Subcutaneous abdominal adipose tissue (tissue), 5 donors: ENCODE results near the gene TRIM37.
A peak's percentile ranks its signal among the peaks of the same experiment; 100 is the strongest.

Source experiments
- H3K27ac ChIP-seq: one replicate; pipeline ENCODE4 v1.7.0; 2013; ENCODE audit warnings: low read depth, mild to moderate bottlenecking, inconsistent platforms, low read length, moderate library complexity
- H3K27me3 ChIP-seq, 5 donors: one replicate each; pipeline ENCODE4 v1.7.0; 2013; ENCODE audit warnings: low read length in 5 of 5, inconsistent platforms in 1 of 5; ENCODE audit not compliant: control insufficient read depth in 5 of 5, insufficient read depth in 4 of 5
- H3K36me3 ChIP-seq, 5 donors: one replicate each; pipeline ENCODE4 v1.7.0; 2013; ENCODE audit warnings: low read length in 5 of 5; ENCODE audit not compliant: control insufficient read depth in 5 of 5, insufficient read depth in 5 of 5
- H3K4me1 ChIP-seq, 5 donors: one replicate each; pipeline ENCODE4 v1.7.0; 2013; ENCODE audit warnings: low read length in 5 of 5, mild to moderate bottlenecking in 3 of 5, moderate library complexity in 1 of 5; ENCODE audit not compliant: control insufficient read depth in 5 of 5, insufficient read depth in 5 of 5
- H3K4me3 ChIP-seq, 5 donors: one replicate each; pipeline ENCODE4 v1.7.0; 2013; ENCODE audit warnings: low read length in 5 of 5, low read depth in 1 of 5
- H3K9ac ChIP-seq, 5 donors: one replicate each; pipeline ENCODE4 v1.7.0; 2013; ENCODE audit warnings: low read length in 5 of 5, mild to moderate bottlenecking in 4 of 5, moderate library complexity in 3 of 5
- H3K9me3 ChIP-seq, 5 donors: one replicate each; pipeline ENCODE4 v1.7.0; 2013; ENCODE audit warnings: low read length in 5 of 5; ENCODE audit not compliant: control insufficient read depth in 5 of 5
- donor health status: healthy.
- donor health status: healthy.
- donor health status: healthy.
- donor health status: healthy.
- donor health status: healthy.

TRIM37 gene

GRCh38 chr17:59056857-59057256 is 49.8 kb downstream of the TRIM37 start:
- Histone ChIP-seq H3K36me3 (peaks cover 12 to 39% (median 21%) of the 10 kb centered on the region in 5 donors), H3K27ac (no peak overlapping the region), H3K9me3 (no peaks in the 10 kb centered on the region), H3K4me3 (no peak overlapping the region), H3K4me1 (no peaks in the 10 kb centered on the region), H3K9ac (no peak overlapping the region), H3K27me3 (no peaks in the 10 kb centered on the region)

GRCh38 chr17:59049798-59050197 is 56.9 kb downstream of the TRIM37 start:
- peaks cover 0 to 5% (median 0%) of the 10 kb centered on the region in 5 donors for H3K4me1 ChIP-seq
- no peaks in the 10 kb centered on the region for H3K9me3 ChIP-seq
- H3K27me3 ChIP-seq, result no peaks in the 10 kb centered on the region
- peaks cover 12 to 37% (median 15%) of the 10 kb centered on the region in 5 donors for H3K36me3 ChIP-seq
- H3K4me3 ChIP-seq, result no peak overlapping the region
- H3K9ac ChIP-seq, result no peak overlapping the region
- H3K27ac ChIP-seq, result peak overlapping the region; percentile 16

- Histone ChIP-seq H3K9me3 (no peaks in the 10 kb centered on the region), H3K36me3 (peaks cover 12 to 44% (median 26%) of the 10 kb centered on the region in 5 donors), H3K27ac (no peak overlapping the region), H3K27me3 (no peaks in the 10 kb centered on the region), H3K4me3 (no peak overlapping the region), H3K4me1 (peaks cover 0 to 5% (median 0%) of the 10 kb centered on the region in 5 donors), H3K9ac (no peak overlapping the region)
These were observed 59.1 kb downstream of the TRIM37 start for GRCh38 chr17:59047616-59048015.

DNA sequence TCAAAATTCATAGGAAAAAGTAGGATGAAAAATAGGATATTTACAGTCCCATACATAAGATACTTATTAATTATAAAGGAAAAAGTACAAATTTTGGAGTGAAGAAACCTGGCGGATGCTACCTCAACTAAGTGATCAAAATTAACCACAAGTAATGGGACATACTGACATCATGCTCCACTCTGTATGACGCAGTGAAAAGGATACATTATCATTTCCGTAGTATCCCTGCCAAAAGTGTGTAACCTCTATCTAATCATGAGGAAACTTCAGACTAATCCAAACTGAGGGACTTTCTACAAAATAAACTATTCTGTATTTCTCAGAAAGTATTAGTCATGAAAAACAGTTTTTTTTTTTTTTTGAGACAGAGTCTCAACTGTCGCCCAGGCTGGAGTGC is 60.5 kb downstream of the TRIM37 start:
- Histone ChIP-seq H3K27ac (no peak overlapping the region), H3K4me1 (peaks cover 0 to 5% (median 0%) of the 10 kb centered on the region in 5 donors), H3K9me3 (no peaks in the 10 kb centered on the region), H3K27me3 (no peaks in the 10 kb centered on the region), H3K4me3 (no peak overlapping the region), H3K36me3 (peaks cover 16 to 48% (median 30%) of the 10 kb centered on the region in 5 donors), H3K9ac (no peak overlapping the region)

- no peak overlapping the region for H3K27ac ChIP-seq
- H3K36me3 ChIP-seq, result peaks cover 7 to 42% (median 32%) of the 10 kb centered on the region in 5 donors
- no peak overlapping the region for H3K4me3 ChIP-seq
- H3K9me3 ChIP-seq, result no peaks in the 10 kb centered on the region
- no peaks in the 10 kb centered on the region for H3K4me1 ChIP-seq
- no peaks in the 10 kb centered on the region for H3K27me3 ChIP-seq
- no peak overlapping the region for H3K9ac ChIP-seq
These were observed 67.9 kb downstream of the TRIM37 start for GRCh38 chr17:59038734-59039133.

DNA sequence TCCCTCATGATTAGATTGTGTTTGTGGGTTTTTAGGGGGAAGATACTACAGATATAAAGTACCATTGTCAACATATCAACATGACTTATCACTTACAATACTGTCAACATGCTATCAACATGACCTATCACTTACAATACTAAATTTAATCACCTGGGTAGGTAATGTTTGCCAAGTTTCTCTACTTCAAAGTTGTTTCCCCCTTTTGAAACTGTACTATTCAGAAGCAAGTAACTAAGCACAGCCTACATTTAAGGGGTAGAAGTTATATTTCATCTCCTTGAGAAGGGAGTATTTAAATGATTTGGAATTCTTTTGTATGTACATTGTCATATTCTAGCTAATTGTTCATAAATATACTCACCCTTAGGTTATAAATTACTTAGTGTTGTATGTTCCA is 68.7 kb downstream of the TRIM37 start:
- H3K36me3 ChIP-seq, result peaks cover 7 to 42% (median 27%) of the 10 kb centered on the region in 5 donors
- H3K27me3 ChIP-seq, result no peaks in the 10 kb centered on the region
- no peak overlapping the region for H3K9ac ChIP-seq
- no peak overlapping the region for H3K4me3 ChIP-seq
- H3K9me3 ChIP-seq, result no peaks in the 10 kb centered on the region
- no peaks in the 10 kb centered on the region for H3K4me1 ChIP-seq
- H3K27ac ChIP-seq, result no peak overlapping the region

- no peaks in the 10 kb centered on the region for H3K9me3 ChIP-seq
- no peak overlapping the region for H3K9ac ChIP-seq
- H3K4me1 ChIP-seq, result peaks cover 0 to 24% (median 5%) of the 10 kb centered on the region in 5 donors
- H3K36me3 ChIP-seq, result peaks cover 0 to 12% (median 6%) of the 10 kb centered on the region in 5 donors
- H3K27me3 ChIP-seq, result no peaks in the 10 kb centered on the region
- no peak overlapping the region for H3K27ac ChIP-seq
- no peak overlapping the region for H3K4me3 ChIP-seq
These were observed 75.9 kb downstream of the TRIM37 start for GRCh38 chr17:59030811-59031210.

- peaks cover 0 to 5% (median 4%) of the 10 kb centered on the region in 5 donors for H3K36me3 ChIP-seq
These were observed 78.4 kb downstream of the TRIM37 start for GRCh38 chr17:59028328-59028727.

GRCh38 chr17:59027750-59028149 is 78.9 kb downstream of the TRIM37 start:
- H3K9me3 ChIP-seq, result no peaks in the 10 kb centered on the region
- H3K27me3 ChIP-seq, result no peaks in the 10 kb centered on the region
- no peak overlapping the region for H3K4me3 ChIP-seq
- peaks cover 0 to 25% (median 5%) of the 10 kb centered on the region in 5 donors for H3K4me1 ChIP-seq
- no peak overlapping the region for H3K9ac ChIP-seq
- no peak overlapping the region for H3K27ac ChIP-seq
- peaks cover 0 to 5% (median 3%) of the 10 kb centered on the region in 5 donors for H3K36me3 ChIP-seq

More at GRCh38 chr17:59028328-59028727, 78.4 kb downstream of the TRIM37 start:
- Histone ChIP-seq H3K27me3 (no peaks in the 10 kb centered on the region), H3K4me3 (no peak overlapping the region), H3K9me3 (no peaks in the 10 kb centered on the region), H3K9ac (no peak overlapping the region), H3K27ac (no peak overlapping the region), H3K4me1 (peaks cover 0 to 25% (median 5%) of the 10 kb centered on the region in 5 donors)

DNA sequence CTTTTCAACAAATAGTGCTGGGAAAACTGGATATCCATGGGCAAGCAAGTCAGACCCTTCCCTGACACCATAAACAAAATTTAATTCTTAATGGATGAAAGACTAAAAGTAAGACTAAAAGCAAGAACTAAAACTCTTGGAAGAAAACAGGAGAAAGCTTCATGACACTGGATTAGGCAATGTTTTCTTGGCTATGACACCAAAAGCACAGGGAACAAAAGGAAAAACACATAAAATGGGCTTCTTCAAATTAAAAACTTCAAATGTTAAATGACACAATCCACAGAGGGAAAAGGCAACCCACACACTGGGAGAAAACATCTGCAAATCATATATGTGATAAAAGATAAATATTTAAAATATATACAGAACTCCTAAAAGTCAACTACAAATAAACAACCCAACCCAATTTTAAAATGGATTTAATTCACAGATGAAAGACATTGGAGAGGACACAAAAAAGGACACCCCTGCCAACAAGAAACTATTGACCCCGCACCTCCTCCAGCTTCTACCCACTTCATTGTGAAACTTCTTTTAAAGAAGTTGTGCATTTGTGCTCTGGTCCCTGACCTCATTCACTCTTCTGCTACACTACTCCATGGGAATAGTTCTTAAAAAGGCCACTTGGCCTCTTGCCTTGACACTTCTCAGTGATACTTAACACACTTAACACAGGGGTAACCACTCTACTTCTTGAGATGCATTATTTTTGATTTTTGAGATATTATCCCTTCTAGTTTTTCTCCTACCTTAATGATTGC is 80.3 kb downstream of the TRIM37 start:
- Histone ChIP-seq H3K4me1 (peaks cover 0 to 25% (median 5%) of the 10 kb centered on the region in 5 donors), H3K4me3 (no peak overlapping the region), H3K9ac (no peak overlapping the region), H3K27ac (peak overlapping the region; percentile 11), H3K36me3 (peaks cover 0 to 3% (median 0%) of the 10 kb centered on the region in 5 donors), H3K27me3 (no peaks in the 10 kb centered on the region), H3K9me3 (no peaks in the 10 kb centered on the region)
